GM18519 (cell line): ENCODE results near the gene SLC9A1.
"Not testable (repeated sequence)": the region's sequence is repeated elsewhere in the genome, so short reads cannot be mapped to it uniquely, and the experiment has no call there.

Experiments used
- ATAC-seq: cut with Tn5 transposase; IDR thresholded peaks from one replicate; pipeline ENCODE4 v1.9.1; 2021; ENCODE audit warnings: mild to moderate bottlenecking, moderate library complexity; ENCODE audit not compliant: unreplicated experiment, low FRiP score

SLC9A1 gene

GRCh38 chr1:27135541-27136235 is 19.2 kb downstream of the SLC9A1 start:
- no peak for ATAC-seq

GRCh38 chr1:27133991-27134390 is 20.9 kb downstream of the SLC9A1 start:
- no peak for ATAC-seq

- ATAC-seq: no peak
Measured at GRCh38 chr1:27133158-27133557, 21.8 kb downstream of the SLC9A1 start.

- ATAC-seq: no peak
Measured at GRCh38 chr1:27132624-27133023, 22.3 kb downstream of the SLC9A1 start.

GRCh38 chr1:27132147-27132546 is 22.8 kb downstream of the SLC9A1 start:
- ATAC-seq: no peak

GRCh38 chr1:27130798-27131197 is 24.1 kb downstream of the SLC9A1 start:
- ATAC-seq: no peak

GRCh38 chr1:27129225-27129624 is 25.7 kb downstream of the SLC9A1 start:
- no peak for ATAC-seq

GRCh38 chr1:27127419-27127818 is 27.5 kb downstream of the SLC9A1 start:
- no peak for ATAC-seq

GRCh38 chr1:27126391-27126790 is 28.5 kb downstream of the SLC9A1 start:
- no peak for ATAC-seq

GRCh38 chr1:27125125-27125524 is 29.8 kb downstream of the SLC9A1 start:
- ATAC-seq: not testable (repeated sequence)

GRCh38 chr1:27124405-27124804 is 30.5 kb downstream of the SLC9A1 start:
- ATAC-seq: no peak

- ATAC-seq: no peak
Measured at GRCh38 chr1:27122652-27123051, 32.3 kb downstream of the SLC9A1 start.

GRCh38 chr1:27120854-27121253 is 34.1 kb downstream of the SLC9A1 start:
- ATAC-seq: no peak

- no peak for ATAC-seq
Measured at GRCh38 chr1:27118440-27118689, 36.6 kb downstream of the SLC9A1 start.

GRCh38 chr1:27117733-27118439 is 37.0 kb downstream of the SLC9A1 start:
- no peak for ATAC-seq

- ATAC-seq: no peak
Measured at GRCh38 chr1:27116697-27117096, 38.2 kb downstream of the SLC9A1 start.

- no peak for ATAC-seq
Measured at GRCh38 chr1:27116232-27116631, 38.7 kb downstream of the SLC9A1 start.

GRCh38 chr1:27114546-27114945 is 40.4 kb downstream of the SLC9A1 start:
- no peak for ATAC-seq

- ATAC-seq: no peak
Measured at GRCh38 chr1:27113861-27114260, 41.1 kb downstream of the SLC9A1 start.

- ATAC-seq: peak; percentile 58
Measured at GRCh38 chr1:27111626-27112573, 43.0 kb downstream of the SLC9A1 start.

GRCh38 chr1:27109103-27109822 is 45.7 kb downstream of the SLC9A1 start:
- ATAC-seq: no peak
